ENCODE results near the gene DZIP1L.

Gene DZIP1L

GRCh38 chr3:138012526-138012925, 102.9 kb downstream of the DZIP1L start:
- ATAC-seq: no peak
- TF ChIP-seq ZFP3 (CRISPR knock-in tag; IDR thresholded peaks at IDR 0.05): no peak
- TF ChIP-seq ZNF70 (CRISPR knock-in tag; IDR thresholded peaks at IDR 0.05): no peak
- TF ChIP-seq CSDC2 (CRISPR knock-in tag; IDR thresholded peaks at IDR 0.05): no peak
- no peak for TF ChIP-seq CSRNP3 (CRISPR knock-in tag; IDR thresholded peaks at IDR 0.05)
- no peak for TF ChIP-seq SNAI2 (CRISPR knock-in tag; IDR thresholded peaks at IDR 0.05)
- TF ChIP-seq TOX (CRISPR knock-in tag; IDR thresholded peaks at IDR 0.05; ENCODE audit: borderline replicate concordance): no peak
- no peak for TF ChIP-seq GLIS3 (CRISPR knock-in tag; IDR thresholded peaks at IDR 0.05)
- no peak for TF ChIP-seq OSR1 (CRISPR knock-in tag; IDR thresholded peaks at IDR 0.05)
- TF ChIP-seq TSHZ2 (CRISPR knock-in tag; IDR thresholded peaks at IDR 0.05): no peak
- TF ChIP-seq PATZ1 (CRISPR knock-in tag; IDR thresholded peaks at IDR 0.05; ENCODE audit: borderline replicate concordance): no peak
- TF ChIP-seq ZFP30 (CRISPR knock-in tag; IDR thresholded peaks at IDR 0.05): no peak
- TF ChIP-seq ESRRG (CRISPR knock-in tag; IDR thresholded peaks at IDR 0.05): no peak
- TF ChIP-seq RARB (CRISPR knock-in tag; IDR thresholded peaks at IDR 0.05): no peak
